OCI-LY1 (cell line): Measurements from ENCODE around the gene FDX2.

Experiments
- H2AFZ ChIP-seq: fragments of 200-600 bp; sonication (generic), shearing (Covaris generic); 2 replicates; pipeline ENCODE4 v1.6.0; 2014; ENCODE audit warnings: antibody characterized with exemption, mild to moderate bottlenecking, low read length
- H3F3A ChIP-seq: fragments of 200-600 bp; sonication (generic), shearing (Covaris generic); 2 replicates; pipeline ENCODE4 v1.6.0; 2014; ENCODE audit warnings: mild to moderate bottlenecking, antibody characterized with exemption, low read length, moderate library complexity; ENCODE audit not compliant: insufficient read depth
- H3K27ac ChIP-seq: fragments of 200-600 bp; sonication (generic); 2 replicates; pipeline ENCODE4 v1.5.1; 2014; ENCODE audit warnings: low read length, mixed run types, mild to moderate bottlenecking, low read depth; ENCODE audit not compliant: poor library complexity, severe bottlenecking
- H3K27me3 ChIP-seq: fragments of 200-600 bp; sonication (generic); 2 replicates; pipeline ENCODE4 v1.6.0; 2014; ENCODE audit warnings: antibody characterized with exemption, mild to moderate bottlenecking, low read length, moderate library complexity; ENCODE audit not compliant: insufficient read depth
- H3K36me3 ChIP-seq: fragments of 200-600 bp; sonication (generic); 2 replicates; pipeline ENCODE4 v1.6.1; 2014; ENCODE audit warnings: mild to moderate bottlenecking, antibody characterized with exemption, low read length, moderate library complexity, mixed read lengths; ENCODE audit not compliant: insufficient read depth
- H3K4me1 ChIP-seq: fragments of 200-600 bp; sonication (generic); 2 replicates; pipeline ENCODE4 v1.5.1; 2014; ENCODE audit warnings: mild to moderate bottlenecking, low read length, moderate library complexity; ENCODE audit not compliant: insufficient read depth, severe bottlenecking
- H3K4me2 ChIP-seq: fragments of 200-600 bp; sonication (generic), shearing (Covaris generic); 2 replicates; pipeline ENCODE4 v1.6.1; 2014; ENCODE audit warnings: low read length
- H3K4me3 ChIP-seq: fragments of 200-600 bp; sonication (generic); 2 replicates; pipeline ENCODE4 v1.5.1; 2014; ENCODE audit warnings: low read length, low read depth, mild to moderate bottlenecking, mixed read lengths; ENCODE audit not compliant: poor library complexity, severe bottlenecking
- H3K79me2 ChIP-seq: fragments of 200-600 bp; shearing (Covaris generic); 2 replicates; pipeline ENCODE4 v1.6.1; 2016; ENCODE audit warnings: mixed run types, low read length, mixed read lengths; ENCODE audit not compliant: insufficient read depth
- H3K9ac ChIP-seq: fragments of 200-600 bp; sonication (generic), shearing (Covaris generic); 2 replicates; pipeline ENCODE4 v1.6.1; 2014; ENCODE audit warnings: mild to moderate bottlenecking, low read length, mixed read lengths
- H3K9me2 ChIP-seq: fragments of 200-600 bp; sonication (generic), shearing (Covaris generic); 2 replicates; pipeline ENCODE4 v1.6.1; 2014; ENCODE audit warnings: low read depth, mild to moderate bottlenecking, low read length, mixed read lengths
- H3K9me3 ChIP-seq: fragments of 200-600 bp; shearing (Covaris generic); 2 replicates; pipeline ENCODE4 v1.6.1; 2014; ENCODE audit warnings: low read length, mixed read lengths
- H4K20me1 ChIP-seq: fragments of 200-600 bp; sonication (generic), shearing (Covaris generic); 2 replicates; pipeline ENCODE4 v1.6.0; 2016; ENCODE audit warnings: mild to moderate bottlenecking, low read length; ENCODE audit not compliant: insufficient read depth
- CTCF ChIP-seq: fragments of 200-600 bp; sonication (generic), shearing (Covaris generic); IDR thresholded peaks from 2 replicates; pipeline ENCODE4 v1.5.1; 2017; ENCODE audit warnings: mild to moderate bottlenecking, antibody characterized with exemption, low read length, moderate library complexity, mixed read lengths
- EZH2 ChIP-seq: fragments of 200-600 bp; sonication (generic), shearing (Covaris generic); IDR thresholded peaks from 2 replicates; pipeline ENCODE4 v1.8.0; 2017; ENCODE audit warnings: borderline replicate concordance, mixed run types, mild to moderate bottlenecking, antibody characterized with exemption, low read length, moderate library complexity, mixed read lengths

FDX2 gene

GRCh38 chr19:10289167-10289835, 26.5 kb downstream of the FDX2 start:
- Histone ChIP-seq H3K9me3 (no peaks in the 10 kb centered on the region), H2AFZ (no peak overlapping the region), H3K9me2 (no peaks in the 10 kb centered on the region), H3K9ac (peak overlapping the region; percentile 60), H3K4me3 (peak overlapping the region; percentile 62), H3K27me3 (no peaks in the 10 kb centered on the region), H4K20me1 (no peaks in the 10 kb centered on the region), H3K27ac (no peak overlapping the region), H3K79me2 (no peaks in the 10 kb centered on the region), H3K4me2 (peak overlapping the region; percentile 93), H3F3A (no peaks in the 10 kb centered on the region), H3K36me3 (peaks cover 11% of the 10 kb centered on the region), H3K4me1 (peaks cover 49% of the 10 kb centered on the region)
- TF ChIP-seq EZH2: no peak
- TF ChIP-seq CTCF: no peak

DNA sequence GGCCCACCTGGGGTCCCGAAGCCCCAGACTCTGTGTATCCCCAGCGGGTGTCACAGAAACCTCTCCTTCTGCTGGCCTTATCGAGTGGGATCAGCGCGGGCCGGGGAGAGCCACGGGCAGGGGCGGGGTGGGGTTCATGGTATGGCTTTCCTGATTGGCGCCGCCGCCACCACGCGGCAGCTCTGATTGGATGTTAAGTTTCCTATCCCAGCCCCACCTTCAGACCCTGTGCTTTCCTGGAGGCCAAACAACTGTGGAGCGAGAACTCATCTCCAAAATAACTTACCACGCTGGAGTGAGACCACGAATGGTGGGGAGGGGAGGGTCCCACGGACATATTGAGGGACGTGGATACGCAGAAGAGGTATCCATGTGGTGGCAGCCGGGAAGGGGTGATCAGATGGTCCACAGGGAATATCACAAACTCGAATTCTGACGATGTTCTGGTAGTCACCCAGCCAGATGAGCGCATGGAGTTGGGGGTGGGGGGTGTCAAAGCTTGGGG, 27.1 kb downstream of the FDX2 start:
- no peak for TF ChIP-seq CTCF
- no peak for TF ChIP-seq EZH2
- no peak overlapping the region for H3K27ac ChIP-seq
- no peaks in the 10 kb centered on the region for H3K9me3 ChIP-seq
- no peaks in the 10 kb centered on the region for H3F3A ChIP-seq
- peaks cover 49% of the 10 kb centered on the region for H3K4me1 ChIP-seq
- no peaks in the 10 kb centered on the region for H3K27me3 ChIP-seq
- no peaks in the 10 kb centered on the region for H3K9me2 ChIP-seq
- H3K36me3 ChIP-seq: peaks cover 11% of the 10 kb centered on the region
- H3K4me2 ChIP-seq: peak overlapping the region; percentile 93
- peak overlapping the region; percentile 62 for H3K4me3 ChIP-seq
- peak overlapping the region; percentile 60; the same call in 1 of the 2 replicates for H3K9ac ChIP-seq
- H2AFZ ChIP-seq: no peak overlapping the region
- H3K79me2 ChIP-seq: no peaks in the 10 kb centered on the region
- H4K20me1 ChIP-seq: no peaks in the 10 kb centered on the region

- no peaks in the 10 kb centered on the region for H3K9me3 ChIP-seq
- no peaks in the 10 kb centered on the region for H3K79me2 ChIP-seq
- H3K9me2 ChIP-seq: no peaks in the 10 kb centered on the region
- peaks cover 11% of the 10 kb centered on the region for H3K36me3 ChIP-seq
- no peaks in the 10 kb centered on the region for H3K27me3 ChIP-seq
- no peaks in the 10 kb centered on the region for H3F3A ChIP-seq
- no peak for TF ChIP-seq CTCF
- no peak for TF ChIP-seq EZH2
- H3K4me3 ChIP-seq: no peak within 1 kb of the TSS
- H3K4me2 ChIP-seq: peak within 1 kb of the TSS; percentile 1; the same call in 1 of the 2 replicates
- H3K27ac ChIP-seq: no peak within 1 kb of the TSS
- no peak within 1 kb of the TSS for H3K9ac ChIP-seq
- H2AFZ ChIP-seq: no peak within 1 kb of the TSS
- no peaks in the 10 kb centered on the region for H4K20me1 ChIP-seq
- H3K4me1 ChIP-seq: peaks cover 46% of the 10 kb centered on the region
Measured at GRCh38 chr19:10286803-10287737, 28.7 kb downstream of the FDX2 start, which contains the start of gene ICAM4. Gene ICAM4, plus strand, starts transcription at chr19:10286955. Its CDS starts 58 bp downstream, at chr19:10287013.
